Measurements from ENCODE around the gene UGT1A8. TPM values are rescaled to one million over a fixed set of nuclear protein-coding genes. Genes with fewer than 3 reads are reported as not detected.
"Not testable (repeated sequence)": the region's sequence is repeated elsewhere in the genome, so short reads cannot be mapped to it uniquely, and the experiment has no call there.

UGT1A8 gene
- total RNA-seq, 1 experiment from 2014 or later, result not detected

DNA sequence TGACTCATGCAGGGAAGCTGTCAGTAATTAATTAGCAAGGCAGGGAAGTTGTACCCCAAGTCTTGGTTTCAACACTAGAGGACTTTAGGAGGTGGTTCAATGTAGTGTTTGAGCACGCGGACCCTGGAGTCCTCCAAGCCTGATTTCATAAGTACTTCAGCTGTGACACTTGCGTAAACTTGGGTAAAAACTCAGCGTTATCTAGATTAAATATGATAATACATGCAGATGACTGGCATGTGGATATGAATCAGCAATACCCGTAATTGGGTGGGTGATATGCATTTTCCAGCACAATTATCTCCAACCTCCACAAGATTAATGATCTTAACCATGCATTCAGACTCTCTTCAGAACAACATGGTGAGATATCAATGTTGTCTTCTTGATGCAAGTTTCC, 69.5 kb downstream of the UGT1A8 start:
- H3K36me3 ChIP-seq (replicated peaks; ENCODE audit: control insufficient read depth, insufficient read depth, low read length), result no peaks in the 10 kb centered on the region
- no peak overlapping the region for H3K4me3 ChIP-seq (ENCODE audit: insufficient read depth, low read depth, low read length)
- H3K27me3 ChIP-seq (ENCODE audit: control insufficient read depth, insufficient read depth, low read length), result no peaks in the 10 kb centered on the region
- DNase-seq, result no peak

DNA sequence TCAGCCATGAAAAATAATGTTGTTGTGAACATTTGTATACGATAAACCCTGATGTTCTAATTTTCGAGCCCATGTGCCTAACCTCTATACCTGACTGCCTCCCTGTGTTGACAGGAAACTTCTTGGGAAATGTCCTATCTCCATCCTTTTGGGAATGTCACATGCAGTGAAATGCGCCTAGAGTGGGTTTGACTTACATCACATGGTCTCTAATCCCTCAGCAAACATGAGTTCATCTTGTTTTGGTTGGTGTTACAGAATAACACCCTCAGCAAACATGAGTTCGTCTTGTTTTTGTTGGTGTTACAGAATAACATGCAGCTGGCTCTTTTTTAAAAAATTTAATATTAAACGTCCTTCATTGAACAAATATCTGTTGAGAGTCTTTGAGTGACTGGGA, 70.9 kb downstream of the UGT1A8 start:
- H3K36me3 ChIP-seq (replicated peaks; ENCODE audit: control insufficient read depth, insufficient read depth, low read length), result no peaks in the 10 kb centered on the region
- H3K4me3 ChIP-seq (ENCODE audit: insufficient read depth, low read depth, low read length), result no peak overlapping the region
- DNase-seq, result no peak
- H3K27me3 ChIP-seq (ENCODE audit: control insufficient read depth, insufficient read depth, low read length), result no peaks in the 10 kb centered on the region

DNA sequence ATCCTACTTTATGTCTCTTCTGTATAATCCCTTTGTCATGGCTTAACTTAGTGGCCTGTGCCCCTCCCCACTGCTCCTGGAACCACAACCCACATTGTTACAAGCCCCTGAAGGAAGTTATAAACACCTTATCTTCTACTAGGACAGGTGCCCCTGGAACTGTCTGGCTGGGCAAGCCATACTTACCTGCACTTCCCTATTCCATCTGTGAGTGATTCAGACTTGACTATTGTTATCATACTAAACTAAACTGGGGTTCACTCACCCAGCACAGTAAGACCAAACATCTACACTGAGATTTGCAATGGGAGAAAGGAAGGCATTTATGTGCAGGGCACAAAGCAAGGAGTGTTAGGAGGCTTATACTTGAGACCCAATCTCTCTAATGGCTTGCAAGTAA, 71.6 kb downstream of the UGT1A8 start:
- no peaks in the 10 kb centered on the region for H3K27me3 ChIP-seq (ENCODE audit: control insufficient read depth, insufficient read depth, low read length)
- H3K4me3 ChIP-seq (ENCODE audit: insufficient read depth, low read depth, low read length), result no peak overlapping the region
- no peak for DNase-seq
- no peaks in the 10 kb centered on the region for H3K36me3 ChIP-seq (replicated peaks; ENCODE audit: control insufficient read depth, insufficient read depth, low read length)

DNA sequence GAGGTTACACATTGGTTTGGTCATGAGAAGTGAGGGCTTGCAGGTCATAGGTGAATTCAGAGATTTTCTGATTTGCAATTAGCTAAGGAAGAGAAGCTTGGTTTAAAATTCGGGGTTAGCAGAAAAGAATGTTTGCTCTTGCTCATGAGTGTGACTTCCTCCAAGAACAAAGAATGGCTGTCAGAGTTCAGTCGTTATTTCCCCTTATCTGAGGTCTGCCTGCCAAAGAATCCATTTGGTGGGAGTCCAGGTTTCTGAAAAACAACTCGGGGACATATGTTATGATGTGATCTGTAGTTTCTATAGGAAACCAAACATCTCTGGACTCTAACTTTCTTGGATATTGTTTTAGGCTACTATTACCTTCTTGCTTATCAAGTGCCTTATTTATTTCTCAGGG, 72.1 kb downstream of the UGT1A8 start:
- DNase-seq, result no peak
- no peaks in the 10 kb centered on the region for H3K36me3 ChIP-seq (replicated peaks; ENCODE audit: control insufficient read depth, insufficient read depth, low read length)
- H3K4me3 ChIP-seq (ENCODE audit: insufficient read depth, low read depth, low read length), result no peak overlapping the region
- H3K27me3 ChIP-seq (ENCODE audit: control insufficient read depth, insufficient read depth, low read length), result no peaks in the 10 kb centered on the region

DNA sequence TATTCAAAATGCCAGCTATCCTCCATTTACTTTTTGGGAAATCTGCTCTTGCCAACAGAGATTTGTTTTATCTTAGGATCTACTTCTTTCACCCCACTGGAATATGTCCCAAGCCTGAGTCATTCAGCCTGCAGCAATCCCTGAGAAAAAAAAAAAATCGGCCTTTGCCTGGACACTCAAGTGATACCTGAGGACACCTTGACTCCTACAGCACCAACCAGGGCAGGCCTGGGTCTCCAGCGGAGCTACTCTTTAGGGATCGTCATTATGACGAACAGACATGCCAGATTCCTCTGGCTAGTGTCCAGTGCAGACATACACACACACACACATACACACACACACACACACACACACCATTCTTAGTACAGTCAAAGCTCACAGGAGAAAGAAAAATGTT, 73.0 kb downstream of the UGT1A8 start:
- H3K36me3 ChIP-seq (replicated peaks; ENCODE audit: control insufficient read depth, insufficient read depth, low read length), result no peaks in the 10 kb centered on the region
- no peak for DNase-seq
- H3K27me3 ChIP-seq (ENCODE audit: control insufficient read depth, insufficient read depth, low read length), result no peaks in the 10 kb centered on the region
- H3K4me3 ChIP-seq (ENCODE audit: insufficient read depth, low read depth, low read length), result no peak overlapping the region

GRCh38 chr2:233691443-233692433, 74.3 kb downstream of the UGT1A8 start:
- DNase-seq, result no peak
- no peaks in the 10 kb centered on the region for H3K36me3 ChIP-seq (replicated peaks; ENCODE audit: control insufficient read depth, insufficient read depth, low read length)
- H3K4me3 ChIP-seq (ENCODE audit: insufficient read depth, low read depth, low read length), result no peak overlapping the region

DNA sequence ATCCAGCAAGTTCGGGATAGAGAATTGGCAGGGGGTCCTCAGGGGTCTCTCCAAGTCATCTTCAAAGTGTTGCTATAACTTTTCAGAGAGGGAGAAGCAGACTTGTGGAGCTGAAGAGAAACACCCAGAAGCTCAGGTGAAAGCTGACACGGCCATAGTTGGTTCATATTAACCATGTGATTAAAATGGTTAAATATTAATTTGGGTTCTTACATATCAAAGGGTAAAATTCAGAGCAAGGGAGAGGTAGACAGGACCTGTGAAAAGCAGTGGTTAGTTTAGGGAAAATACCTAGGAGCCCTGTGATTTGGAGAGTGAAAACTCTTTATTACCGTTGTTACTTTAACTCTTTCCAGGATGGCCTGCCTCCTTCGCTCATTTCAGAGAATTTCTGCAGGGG, 75.2 kb downstream of the UGT1A8 start, which contains the start of gene UGT1A6:
TSS of gene UGT1A6 (plus strand) at position 243 of the 400 bp plus-strand sequence. CDS start at position 358, 115 bp downstream.
- no peak for DNase-seq
- Histone ChIP-seq H3K36me3 (replicated peaks; ENCODE audit: control insufficient read depth, insufficient read depth, low read length) (no peaks in the 10 kb centered on the region), H3K4me3 (ENCODE audit: insufficient read depth, low read depth, low read length) (no peak within 1 kb of the TSS), H3K27me3 (ENCODE audit: control insufficient read depth, insufficient read depth, low read length) (no peaks in the 10 kb centered on the region)

More at GRCh38 chr2:233691443-233692433, 74.3 kb downstream of the UGT1A8 start:
- no peaks in the 10 kb centered on the region for H3K27me3 ChIP-seq (ENCODE audit: control insufficient read depth, insufficient read depth, low read length)

- DNase-seq, result no peak
- H3K36me3 ChIP-seq (replicated peaks; ENCODE audit: control insufficient read depth, insufficient read depth, low read length), result no peaks in the 10 kb centered on the region
- no peak overlapping the region for H3K4me3 ChIP-seq (ENCODE audit: insufficient read depth, low read depth, low read length)
- H3K27me3 ChIP-seq (ENCODE audit: control insufficient read depth, insufficient read depth, low read length), result no peaks in the 10 kb centered on the region
Measured at GRCh38 chr2:233693963-233694362, 76.5 kb downstream of the UGT1A8 start.

DNA sequence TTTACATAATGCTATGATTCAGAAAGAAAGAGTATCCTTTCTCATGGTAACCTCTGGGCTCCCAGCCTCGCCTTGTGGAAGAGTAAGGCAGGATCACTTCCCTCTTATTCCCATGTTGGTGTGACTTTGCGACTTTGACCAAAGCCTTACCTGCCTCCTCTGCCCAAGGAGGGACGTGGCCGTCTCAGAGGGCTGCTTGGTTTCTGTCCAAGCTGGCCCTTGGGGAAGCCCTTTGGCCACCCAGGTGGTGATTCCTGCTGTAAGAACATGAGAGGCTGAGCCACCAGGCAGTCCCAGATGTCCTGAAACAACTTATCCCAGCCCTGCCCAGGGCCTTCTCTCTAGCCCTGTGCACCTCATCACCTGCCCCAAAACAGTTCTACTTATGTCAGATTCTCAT, 81.3 kb downstream of the UGT1A8 start:
- Histone ChIP-seq H3K4me3 (ENCODE audit: insufficient read depth, low read depth, low read length) (no peak overlapping the region), H3K27me3 (ENCODE audit: control insufficient read depth, insufficient read depth, low read length) (no peaks in the 10 kb centered on the region)

DNA sequence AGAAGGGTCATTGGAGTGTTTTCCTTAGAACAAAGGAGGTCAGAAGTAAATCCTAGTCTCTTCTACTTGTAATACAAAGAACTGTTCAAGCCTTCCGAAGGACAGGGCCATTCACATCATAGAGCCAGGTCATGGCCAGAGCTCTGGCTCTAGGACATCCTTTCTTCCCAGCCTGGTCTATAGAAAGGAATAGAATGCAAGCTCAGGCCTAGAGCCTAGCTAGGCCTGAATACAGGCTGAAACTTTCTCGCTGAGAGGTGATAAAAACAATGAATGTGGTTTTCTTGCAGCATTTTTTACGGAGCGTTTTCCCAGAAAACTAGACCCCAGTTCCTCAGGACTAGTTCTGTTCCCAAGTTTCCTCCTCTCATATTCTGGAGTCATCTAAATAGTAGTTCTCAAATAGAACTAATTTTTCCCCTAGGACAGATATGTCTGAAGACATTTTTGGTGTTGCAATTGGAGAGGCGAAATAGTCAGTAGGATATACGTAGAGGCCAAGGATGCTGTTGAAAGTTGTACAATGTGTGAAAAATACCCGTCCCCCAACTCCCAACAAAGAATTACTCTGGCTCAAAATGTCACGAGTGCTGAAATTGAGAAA, 82.1 kb downstream of the UGT1A8 start:
- no peak for DNase-seq
- no peaks in the 10 kb centered on the region for H3K36me3 ChIP-seq (replicated peaks; ENCODE audit: control insufficient read depth, insufficient read depth, low read length)
- no peak overlapping the region for H3K4me3 ChIP-seq (ENCODE audit: insufficient read depth, low read depth, low read length)
- H3K27me3 ChIP-seq (ENCODE audit: control insufficient read depth, insufficient read depth, low read length), result no peaks in the 10 kb centered on the region

More for the DNA sequence above, 81.3 kb downstream of the UGT1A8 start:
- no peaks in the 10 kb centered on the region for H3K36me3 ChIP-seq (replicated peaks; ENCODE audit: control insufficient read depth, insufficient read depth, low read length)
- DNase-seq, result no peak

DNA sequence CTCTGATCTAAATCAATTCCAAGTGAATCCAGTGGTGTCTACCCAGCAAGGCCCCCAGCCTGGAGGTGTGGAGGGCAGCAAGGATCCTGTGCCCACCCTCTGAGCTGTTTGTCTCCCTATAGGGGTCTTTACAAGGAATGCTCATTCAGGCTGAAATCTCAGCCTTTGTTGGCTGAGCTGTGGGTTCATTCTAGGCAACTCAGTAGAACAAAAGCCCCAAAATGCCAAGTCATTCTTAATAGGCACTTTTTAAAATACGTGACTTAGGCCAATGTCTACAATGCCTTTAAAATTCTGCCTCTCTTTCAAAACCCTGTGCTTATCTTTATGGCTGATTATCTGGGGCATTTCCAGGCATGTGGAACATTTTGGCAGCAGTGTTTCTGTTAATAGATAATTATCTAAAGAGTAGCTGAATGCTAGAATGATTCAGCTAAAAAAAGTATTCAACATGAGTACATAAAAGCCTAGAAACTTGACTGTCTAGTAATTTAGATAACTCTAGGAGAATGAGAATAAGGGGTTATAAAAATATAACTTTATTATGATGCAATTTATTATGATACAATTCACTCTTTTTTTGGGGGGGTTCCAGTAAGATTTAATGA, 82.7 kb downstream of the UGT1A8 start:
- Histone ChIP-seq H3K4me3 (ENCODE audit: insufficient read depth, low read depth, low read length) (no peak overlapping the region), H3K36me3 (replicated peaks; ENCODE audit: control insufficient read depth, insufficient read depth, low read length) (no peaks in the 10 kb centered on the region), H3K27me3 (ENCODE audit: control insufficient read depth, insufficient read depth, low read length) (no peaks in the 10 kb centered on the region)
- DNase-seq, result no peak

DNA sequence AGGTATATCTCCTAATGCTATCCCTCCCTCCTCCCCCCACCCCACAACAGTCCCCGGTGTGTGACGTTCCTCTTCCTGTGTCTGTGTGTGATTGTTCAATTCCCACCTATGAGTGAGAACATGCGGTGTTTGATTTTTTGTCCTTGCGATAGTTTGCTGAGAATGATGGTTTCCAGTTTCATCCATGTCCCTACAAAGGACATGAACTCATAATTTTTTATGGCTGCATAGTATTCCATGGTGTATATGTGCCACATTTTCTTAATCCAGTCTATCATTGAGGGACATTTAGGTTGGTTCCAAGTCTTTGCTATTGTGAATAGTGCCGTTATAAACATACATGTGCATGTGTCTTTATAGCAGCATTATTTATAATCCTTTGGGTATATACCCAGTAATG, 83.4 kb downstream of the UGT1A8 start:
- H3K36me3 ChIP-seq (replicated peaks; ENCODE audit: control insufficient read depth, insufficient read depth, low read length); H3K27me3 ChIP-seq (ENCODE audit: control insufficient read depth, insufficient read depth, low read length); DNase-seq; H3K4me3 ChIP-seq (ENCODE audit: insufficient read depth, low read depth, low read length): not testable (repeated sequence)

GRCh38 chr2:233702238-233702637, 84.8 kb downstream of the UGT1A8 start:
- H3K4me3 ChIP-seq (ENCODE audit: insufficient read depth, low read depth, low read length), result no peak overlapping the region
- DNase-seq, result no peak
- no peaks in the 10 kb centered on the region for H3K27me3 ChIP-seq (ENCODE audit: control insufficient read depth, insufficient read depth, low read length)
- H3K36me3 ChIP-seq (replicated peaks; ENCODE audit: control insufficient read depth, insufficient read depth, low read length), result no peaks in the 10 kb centered on the region

DNA sequence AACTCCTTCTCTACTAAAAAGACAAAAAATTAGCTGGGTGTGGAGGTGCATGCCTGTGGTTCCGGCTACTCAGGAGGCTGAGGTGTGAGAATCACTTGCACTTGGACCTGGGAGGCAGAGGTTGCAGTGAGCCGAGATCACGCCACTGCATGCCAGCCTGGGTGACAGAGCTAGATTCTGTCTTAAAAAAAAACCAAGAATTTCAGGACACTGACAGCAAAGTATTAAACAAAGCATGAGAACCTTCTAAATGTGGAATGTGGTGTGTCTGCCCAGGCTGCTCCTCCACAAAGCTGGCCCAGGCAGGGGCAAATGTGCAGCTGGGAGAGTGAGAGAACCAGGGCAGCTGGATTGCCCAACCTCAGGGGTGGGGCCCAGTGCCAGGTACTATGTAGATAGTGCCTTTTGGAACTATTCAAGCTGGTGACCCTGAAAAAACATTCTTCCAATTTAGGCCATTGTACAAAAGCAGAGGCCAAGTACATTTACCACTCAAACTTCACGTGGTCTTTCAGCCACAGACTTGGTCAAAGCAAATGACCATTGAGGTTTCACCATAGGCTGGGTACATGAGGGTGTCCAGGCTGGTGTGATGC, 88.6 kb downstream of the UGT1A8 start:
- Histone ChIP-seq H3K4me3 (ENCODE audit: insufficient read depth, low read depth, low read length) (no peak overlapping the region), H3K36me3 (replicated peaks; ENCODE audit: control insufficient read depth, insufficient read depth, low read length) (no peaks in the 10 kb centered on the region), H3K27me3 (ENCODE audit: control insufficient read depth, insufficient read depth, low read length) (no peaks in the 10 kb centered on the region)
- DNase-seq, result no peak
